Right lobe of liver (tissue), 6 donors: ENCODE data around the gene EID1. TPM values are rescaled to one million over a fixed set of nuclear protein-coding genes. Genes with fewer than 3 reads are reported as not detected.

Experiments used
- ATAC-seq, 4 donors: fragments of 200-7000 bp; cut with Tn5 transposase; one replicate each; pipeline ENCODE4 v1.9.1; 2020; ENCODE audit warnings: mild to moderate bottlenecking in 4 of 4, moderate library complexity in 4 of 4
- DNase-seq, 3 donors: peaks; one replicate each; pipeline ENCODE4 v3.0.0-alpha.2; 2020
- H3K27ac ChIP-seq, 3 donors: fragments of 200-600 bp; one replicate each; pipeline ENCODE4 v1.8.0; 2022
- H3K27me3 ChIP-seq, 2 donors: fragments of 200-600 bp; one replicate each; pipeline ENCODE4 v1.8.0; 2022
- H3K36me3 ChIP-seq, 4 donors: fragments of 200-600 bp; sonication (generic) in 1 of 4; one replicate each; pipeline versions ENCODE4 v1.5.1 to v1.8.0; 2017 to 2022; ENCODE audit warnings: control low read depth in 1 of 4
- H3K4me1 ChIP-seq, 4 donors: fragments of 200-600 bp; sonication (generic) in 1 of 4; one replicate each; pipeline versions ENCODE4 v1.5.1 to v1.8.0; 2017 to 2022; ENCODE audit warnings: control low read depth in 1 of 4
- H3K4me3 ChIP-seq, 3 donors: fragments of 200-600 bp; one replicate each; pipeline ENCODE4 v1.8.0; 2022
- H3K9me3 ChIP-seq, 4 donors: fragments of 200-600 bp; sonication (generic) in 1 of 4; one replicate each; pipeline versions ENCODE4 v1.5.1 to v1.8.0; 2017 to 2022; ENCODE audit warnings: control low read depth in 1 of 4
- POLR2A ChIP-seq: fragments of 450-650 bp; IDR thresholded peaks from one replicate; pipeline ENCODE4 v1.6.1; 2017; ENCODE audit warnings: antibody characterized with exemption, mild to moderate bottlenecking
- WGBS: methylation state at CpG from one replicate; pipeline ENCODE4 v1.1.6; 2018; ENCODE audit warnings: low coverage, low lambda C conversion rate; ENCODE audit not compliant: insufficient coverage; ENCODE audit errors: missing lambda C conversion rate; 5-methylcytosine and 5-hydroxymethylcytosine counted together
- intact Hi-C, 2 donors: fragments of 100-400 bp; cut with DNase I; formaldehyde crosslinking; loops; one replicate each; pipeline versions ENCODE4 v1.11.2 to v1.14.1; 2022
- total RNA-seq, 6 experiments: library from RNA; depleted of rRNA in 2 of 6; stranded (reverse); fragments of >200 nt in 2 of 6; fragmentation: NEBNext Ultra II Directional in 3 of 6; extraction: Animal tissue kit (Norgen Biotek cat#: 25700) in 3 of 6; gene quantifications; one replicate each; pipeline versions ENCODE4 v1.1.0 to v1.2.4, GENCODE V29; 2016 to 2023
- TF ChIP-seq, protein P1 (sequence below), 4 donors: fragments of 200-600 bp in 3 of 4; fragments of 450-650 bp in 1 of 4; IDR thresholded peaks; one replicate each; pipeline versions ENCODE4 v1.5.1 to v1.8.0; 2016 to 2022; ENCODE audit warnings: antibody characterized with exemption in 4 of 4, mild to moderate bottlenecking in 2 of 4
- donor health status: DM: no; HTN: yes; CAD: no.
- donor health status: DM: no; HTN: no; CAD: no.
- donor health status: DM: no; HTN: no; CAD: no.
- donor health status: DM: no; HTN: yes; CAD: no.
- donor health status: DM: no; HTN: yes; CAD: no.

EID1 gene
- total RNA-seq, 6 experiments from 2014 or later: 33.6 to 69.3 (median 47.5) TPM

DNA sequence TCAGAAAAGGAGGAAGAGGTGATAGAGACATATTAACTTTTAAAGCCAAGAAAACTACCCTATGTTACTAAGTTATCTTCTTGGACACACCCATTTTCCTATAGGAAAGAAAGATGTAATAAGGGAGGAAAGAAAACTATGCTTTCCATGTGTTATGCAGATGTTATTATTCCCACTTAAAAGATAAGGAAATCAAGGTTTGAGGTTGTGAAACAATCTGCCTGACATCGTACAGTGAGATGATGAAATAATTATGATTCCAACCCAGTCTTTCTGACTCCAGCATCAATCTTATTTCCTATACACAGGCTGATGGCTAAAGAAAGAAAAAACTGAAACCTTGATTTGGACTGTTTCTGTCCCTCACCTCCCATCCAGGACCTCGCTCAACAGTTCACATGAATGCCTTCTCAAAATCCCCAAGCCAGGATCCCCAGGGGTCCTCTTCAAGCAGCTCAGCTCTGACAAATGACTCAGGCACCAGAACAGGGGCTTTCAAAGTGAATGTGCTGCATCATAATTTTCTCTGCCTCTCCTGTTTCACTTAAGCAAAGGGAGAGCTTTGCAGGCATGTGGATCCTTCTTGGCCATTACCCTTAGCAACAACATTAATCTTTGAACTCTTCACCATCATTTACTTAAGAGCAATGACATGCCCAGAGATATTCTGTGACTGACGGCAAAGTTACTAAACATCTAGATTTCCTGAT lies 12.4 kb upstream of the EID1 start:
- Histone ChIP-seq H3K9me3 (no peaks in the 10 kb centered on the region), H3K4me3 (no peak overlapping the region), H3K27me3 (no peaks in the 10 kb centered on the region), H3K36me3 (no peaks in the 10 kb centered on the region), H3K4me1 (no peaks in the 10 kb centered on the region), H3K27ac (no peak overlapping the region)
- ATAC-seq (no peak), DNase-seq (no peak)
- WGBS: 40% methylated on average over 3 of the region's 3 CpGs
- intact Hi-C loops: no loop called here
- no peak for TF ChIP-seq POLR2A
- TF ChIP-seq, protein P1, sequence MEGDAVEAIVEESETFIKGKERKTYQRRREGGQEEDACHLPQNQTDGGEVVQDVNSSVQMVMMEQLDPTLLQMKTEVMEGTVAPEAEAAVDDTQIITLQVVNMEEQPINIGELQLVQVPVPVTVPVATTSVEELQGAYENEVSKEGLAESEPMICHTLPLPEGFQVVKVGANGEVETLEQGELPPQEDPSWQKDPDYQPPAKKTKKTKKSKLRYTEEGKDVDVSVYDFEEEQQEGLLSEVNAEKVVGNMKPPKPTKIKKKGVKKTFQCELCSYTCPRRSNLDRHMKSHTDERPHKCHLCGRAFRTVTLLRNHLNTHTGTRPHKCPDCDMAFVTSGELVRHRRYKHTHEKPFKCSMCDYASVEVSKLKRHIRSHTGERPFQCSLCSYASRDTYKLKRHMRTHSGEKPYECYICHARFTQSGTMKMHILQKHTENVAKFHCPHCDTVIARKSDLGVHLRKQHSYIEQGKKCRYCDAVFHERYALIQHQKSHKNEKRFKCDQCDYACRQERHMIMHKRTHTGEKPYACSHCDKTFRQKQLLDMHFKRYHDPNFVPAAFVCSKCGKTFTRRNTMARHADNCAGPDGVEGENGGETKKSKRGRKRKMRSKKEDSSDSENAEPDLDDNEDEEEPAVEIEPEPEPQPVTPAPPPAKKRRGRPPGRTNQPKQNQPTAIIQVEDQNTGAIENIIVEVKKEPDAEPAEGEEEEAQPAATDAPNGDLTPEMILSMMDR (IDR thresholded peaks at IDR 0.05): no peak

DNA sequence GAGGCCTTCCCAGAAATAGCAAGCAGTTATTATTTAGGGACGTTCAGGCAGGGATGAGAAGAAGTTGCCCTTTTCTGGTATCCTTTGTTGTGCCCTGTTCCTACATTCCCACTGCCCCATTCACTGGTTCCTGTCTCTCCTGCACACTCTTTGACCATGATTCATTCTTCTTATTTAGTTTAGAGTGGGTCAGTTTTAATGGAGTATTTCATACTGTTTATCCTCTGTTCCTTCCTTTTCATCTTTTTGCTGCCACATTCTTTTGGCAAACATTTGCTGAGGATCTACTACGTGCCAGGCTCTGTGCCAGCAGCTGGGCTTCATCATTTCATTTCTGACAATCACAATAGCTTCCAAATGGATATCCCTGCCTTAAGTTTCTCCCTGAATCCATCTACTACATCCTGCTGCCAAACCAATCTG lies 11.8 kb upstream of the EID1 start:
- Histone ChIP-seq H3K36me3 (no peaks in the 10 kb centered on the region), H3K27ac (no peak overlapping the region), H3K9me3 (no peaks in the 10 kb centered on the region), H3K4me1 (no peaks in the 10 kb centered on the region), H3K27me3 (no peaks in the 10 kb centered on the region), H3K4me3 (no peak overlapping the region)
- 49% methylated on average over 2 of the region's 2 CpGs for WGBS
- DNase-seq (no peak), ATAC-seq (no peak)
- TF ChIP-seq, protein P1 (IDR thresholded peaks at IDR 0.05): no peak
- no peak for TF ChIP-seq POLR2A
- intact Hi-C loops: no loop called here

DNA sequence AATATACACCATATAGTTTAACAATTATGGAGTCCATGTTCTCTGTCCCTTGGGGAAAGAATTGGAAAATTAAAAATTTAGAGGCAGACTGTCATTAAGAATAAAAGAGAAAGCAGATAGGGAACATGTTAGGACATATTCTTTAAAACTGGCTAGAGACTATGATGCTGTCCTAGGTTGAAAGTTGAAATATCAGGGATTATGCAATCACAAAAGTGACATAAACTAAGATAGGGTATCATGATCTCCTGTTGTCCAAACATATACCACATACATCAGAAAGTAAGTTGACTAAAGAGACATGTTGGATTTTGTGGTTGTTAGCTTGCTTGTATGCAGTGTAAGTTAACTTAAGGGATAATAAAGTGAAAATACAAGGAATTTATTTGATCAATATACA lies 9.9 kb upstream of the EID1 start:
- H3K27me3 ChIP-seq: no peaks in the 10 kb centered on the region
- H3K36me3 ChIP-seq: no peaks in the 10 kb centered on the region
- no peak for TF ChIP-seq POLR2A
- TF ChIP-seq, protein P1 (IDR thresholded peaks at IDR 0.05): no peak
- peak in 1 of 4 donors; percentile 28 for ATAC-seq
- no peaks in the 10 kb centered on the region for H3K4me1 ChIP-seq
- intact Hi-C loops: no loop called here
- no peak for DNase-seq
- H3K27ac ChIP-seq: no peak overlapping the region
- H3K4me3 ChIP-seq: no peak overlapping the region
- H3K9me3 ChIP-seq: no peaks in the 10 kb centered on the region

DNA sequence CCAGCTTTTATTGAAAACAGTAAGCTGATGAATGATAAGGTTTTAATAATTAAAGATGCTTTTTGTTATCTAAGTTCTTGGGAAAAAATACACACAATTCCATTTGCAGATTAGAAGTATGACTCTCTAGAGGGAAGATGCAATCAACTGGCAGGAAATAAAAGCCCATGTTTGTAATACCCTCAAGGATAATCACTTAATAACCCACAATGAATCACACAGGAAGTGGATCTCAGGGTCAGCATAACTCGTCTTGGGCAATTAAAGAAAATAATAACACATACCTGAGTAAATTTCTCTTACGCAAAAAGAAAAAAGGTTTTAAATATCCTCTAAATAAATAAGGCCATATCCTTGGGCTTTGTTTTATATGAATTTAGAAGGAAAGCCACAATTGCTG lies 9.4 kb upstream of the EID1 start:
- intact Hi-C loops: no loop called here
- H3K4me1 ChIP-seq: no peaks in the 10 kb centered on the region
- no peaks in the 10 kb centered on the region for H3K36me3 ChIP-seq
- no peak overlapping the region for H3K4me3 ChIP-seq
- DNase-seq (no peak), ATAC-seq (no peak)
- WGBS: 59% methylated on average over 2 of the region's 2 CpGs
- TF ChIP-seq, protein P1 (IDR thresholded peaks at IDR 0.05): no peak
- TF ChIP-seq POLR2A: no peak
- H3K27me3 ChIP-seq: no peaks in the 10 kb centered on the region
- no peaks in the 10 kb centered on the region for H3K9me3 ChIP-seq
- no peak overlapping the region for H3K27ac ChIP-seq

DNA sequence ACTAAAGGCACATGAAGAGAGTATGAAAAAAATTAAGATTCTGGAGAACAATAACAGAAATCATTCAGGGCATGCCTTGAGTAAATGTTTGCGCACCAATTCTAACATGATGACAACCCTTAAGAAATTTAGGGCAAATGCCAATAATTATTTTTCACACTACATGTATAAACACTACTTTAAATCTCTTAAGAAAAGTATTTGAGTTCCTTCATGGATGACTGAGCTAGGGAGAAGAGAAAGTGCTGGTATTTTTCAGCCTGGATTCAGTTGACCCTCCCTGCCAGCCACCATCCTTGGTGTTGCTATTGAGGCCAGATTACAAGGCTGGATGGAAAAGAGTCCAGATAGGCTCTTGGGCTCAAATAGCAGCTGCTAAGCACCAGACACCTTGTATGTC lies 8.0 kb upstream of the EID1 start:
- intact Hi-C loops: no loop called here
- H3K4me3 ChIP-seq: no peak overlapping the region
- DNase-seq (no peak), ATAC-seq (no peak)
- H3K27ac ChIP-seq: no peak overlapping the region
- no peaks in the 10 kb centered on the region for H3K27me3 ChIP-seq
- H3K9me3 ChIP-seq: no peaks in the 10 kb centered on the region
- WGBS: 100% methylated on average over 1 of the region's 1 CpG
- no peaks in the 10 kb centered on the region for H3K36me3 ChIP-seq
- TF ChIP-seq, protein P1 (IDR thresholded peaks at IDR 0.05): no peak
- no peak for TF ChIP-seq POLR2A
- no peaks in the 10 kb centered on the region for H3K4me1 ChIP-seq
